Loucy (cell line): ENCODE measurements around the gene HSD3B2.

Experiments
- EZH2phosphoT487 ChIP-seq: fragments of 200-600 bp; IDR thresholded peaks from 2 replicates; pipeline ENCODE4 v1.6.1; 2018; ENCODE audit warnings: antibody characterized with exemption, mild to moderate bottlenecking, moderate library complexity, borderline replicate concordance
- TF ChIP-seq, protein P1 (sequence below): fragments of 200-600 bp; sonication (generic); conservative IDR thresholded peaks from 2 replicates; pipeline ENCODE4 v1.5.1; 2014; ENCODE audit warnings: mild to moderate bottlenecking, antibody characterized with exemption, low read length

DNA sequence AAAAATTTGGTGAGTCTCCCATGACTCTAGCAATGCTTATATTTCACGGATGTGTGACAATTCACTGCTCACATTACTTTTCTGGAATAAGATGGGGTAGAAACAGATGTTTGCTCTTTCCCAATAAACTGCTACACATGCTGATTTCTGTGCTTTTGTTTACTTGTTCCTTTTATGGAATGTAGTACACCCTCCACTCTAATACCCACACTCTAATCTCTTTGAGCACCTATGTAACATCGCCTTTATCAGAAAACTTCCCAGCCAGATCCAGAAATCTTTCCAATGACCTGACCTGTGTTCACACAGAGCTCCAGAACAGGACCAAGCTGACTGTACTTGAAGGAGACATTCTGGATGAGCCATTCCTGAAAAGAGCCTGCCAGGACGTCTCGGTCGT lies 4.2 kb downstream of the HSD3B2 start:
- TF ChIP-seq, protein P1, sequence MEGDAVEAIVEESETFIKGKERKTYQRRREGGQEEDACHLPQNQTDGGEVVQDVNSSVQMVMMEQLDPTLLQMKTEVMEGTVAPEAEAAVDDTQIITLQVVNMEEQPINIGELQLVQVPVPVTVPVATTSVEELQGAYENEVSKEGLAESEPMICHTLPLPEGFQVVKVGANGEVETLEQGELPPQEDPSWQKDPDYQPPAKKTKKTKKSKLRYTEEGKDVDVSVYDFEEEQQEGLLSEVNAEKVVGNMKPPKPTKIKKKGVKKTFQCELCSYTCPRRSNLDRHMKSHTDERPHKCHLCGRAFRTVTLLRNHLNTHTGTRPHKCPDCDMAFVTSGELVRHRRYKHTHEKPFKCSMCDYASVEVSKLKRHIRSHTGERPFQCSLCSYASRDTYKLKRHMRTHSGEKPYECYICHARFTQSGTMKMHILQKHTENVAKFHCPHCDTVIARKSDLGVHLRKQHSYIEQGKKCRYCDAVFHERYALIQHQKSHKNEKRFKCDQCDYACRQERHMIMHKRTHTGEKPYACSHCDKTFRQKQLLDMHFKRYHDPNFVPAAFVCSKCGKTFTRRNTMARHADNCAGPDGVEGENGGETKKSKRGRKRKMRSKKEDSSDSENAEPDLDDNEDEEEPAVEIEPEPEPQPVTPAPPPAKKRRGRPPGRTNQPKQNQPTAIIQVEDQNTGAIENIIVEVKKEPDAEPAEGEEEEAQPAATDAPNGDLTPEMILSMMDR = no peak
- TF ChIP-seq EZH2phosphoT487 = no peak
